Ovary (tissue), 9 donors: ENCODE data around the gene SEMA3E. TPM values are rescaled to one million over a fixed set of nuclear protein-coding genes. Genes with fewer than 3 reads are reported as not detected.

Source experiments
- DNase-seq, 5 donors: peaks; one replicate each; pipeline ENCODE4 v3.0.0-alpha.2; 2019 to 2020
- H3K27ac ChIP-seq, 2 donors: fragments of 200-600 bp; one replicate each; pipeline versions ENCODE4 v1.5.1 to v1.8.0; 2019 to 2022
- H3K27me3 ChIP-seq: fragments of 200-600 bp; one replicate; pipeline ENCODE4 v1.8.0; 2022
- H3K36me3 ChIP-seq: fragments of 200-600 bp; sonication (generic); one replicate; pipeline ENCODE4 v1.5.1; 2019
- H3K4me1 ChIP-seq: one replicate; pipeline ENCODE4 v1.8.1; 2013; ENCODE audit warnings: mild to moderate bottlenecking, moderate library complexity; ENCODE audit not compliant: insufficient read depth
- H3K4me3 ChIP-seq: fragments of 200-600 bp; sonication (generic); one replicate; pipeline ENCODE4 v1.5.1; 2017
- H3K9me3 ChIP-seq, 2 donors: fragments of 200-600 bp in 1 of 2; sonication (generic) in 1 of 2; one replicate each; pipeline versions ENCODE4 v1.5.1 to v1.8.1; 2013 to 2019; ENCODE audit warnings: mild to moderate bottlenecking in 1 of 2, moderate library complexity in 1 of 2
- CTCF ChIP-seq, 3 donors: fragments of 450-650 bp in 2 of 3; fragments of 200-600 bp in 1 of 3; IDR thresholded peaks; one replicate each; pipeline versions ENCODE4 v1.5.1 to v1.8.0; 2016 to 2022; ENCODE audit warnings: antibody characterized with exemption in 3 of 3, mild to moderate bottlenecking in 1 of 3
- EP300 ChIP-seq: sonication (generic); formaldehyde crosslinking; IDR thresholded peaks from one replicate; pipeline ENCODE4 v1.6.1; 2017; ENCODE audit warnings: antibody characterized with exemption
- POLR2A ChIP-seq: fragments of 450-650 bp; IDR thresholded peaks from one replicate; pipeline ENCODE4 v1.6.1; 2017; ENCODE audit warnings: antibody characterized with exemption, mild to moderate bottlenecking, moderate library complexity
- WGBS, 3 donors: extraction: QIAGEN DNeasy Blood & Tissue Kit in 1 of 3; methylation state at CpG; one replicate each; pipeline versions ENCODE4 v1.1.5 to v1.1.7; 2013 to 2017; 5-methylcytosine and 5-hydroxymethylcytosine counted together
- intact Hi-C, 4 donors: fragments of 100-400 bp; cut with DNase I; formaldehyde crosslinking; loops; one replicate each; pipeline versions ENCODE4 v1.11.0 to v1.15.1; 2022 to 2023
- polyA plus RNA-seq, 2 donors: library from polyadenylated mRNA; stranded (reverse); fragments of 200-250 nt in 1 of 2; fragments of 350-450 nt in 1 of 2; fragmentation: Illumina TruSeq in 1 of 2; extraction: RNeasy Lipid Tissue Mini Kit (QIAGEN cat#74804) in 1 of 2; gene quantifications; one replicate each; pipeline ENCODE4 v1.2.3, GENCODE V29; 2013 to 2014
- total RNA-seq, 7 donors: library from RNA; depleted of rRNA in 2 of 7; stranded (reverse); fragments of >200 nt in 2 of 7; fragmentation: NEBNext Ultra II Directional in 3 of 7; extraction: Animal tissue kit (Norgen Biotek cat#: 25700) in 3 of 7; gene quantifications; one replicate each; pipeline versions ENCODE4 v1.1.0 to v1.2.4, GENCODE V29; 2016 to 2023
- donor health status: DM: no; HTN: no; CAD: no; lungs with moderate emphysema.
- donor health status: DM: no; HTN: no; CAD: no.
- donor health status: Bipolar disorder and iron deficiency.
- donor health status: DM: yes; HTN: yes; CAD: no.
- donor health status: DM: no; HTN: no; CAD: no.
- donor health status: DM: yes; HTN: yes; CAD: no.

The SEMA3E gene
- total and polyA plus RNA-seq, 9 donors = 0.10 to 2.2 (median 0.42) TPM; not detected in 2

GRCh38 chr7:83469076-83469475 is 179.9 kb downstream of the SEMA3E start:
- intact Hi-C loops = no loop called here
- H3K4me1 ChIP-seq = no peaks in the 10 kb centered on the region
- no peak for DNase-seq
- H3K36me3 ChIP-seq = no peaks in the 10 kb centered on the region
- WGBS, 3 donors = 14 to 19% (median 17%) methylated on average over 2 of the region's 2 CpGs
- H3K27ac ChIP-seq = no peak overlapping the region
- no peak overlapping the region for H3K4me3 ChIP-seq
- H3K9me3 ChIP-seq = no peaks in the 10 kb centered on the region
- H3K27me3 ChIP-seq = no peaks in the 10 kb centered on the region
- TF ChIP-seq CTCF (IDR thresholded peaks at IDR 0.05) (no peak), EP300 (no peak), POLR2A (no peak)

GRCh38 chr7:83468251-83468739 is 180.6 kb downstream of the SEMA3E start:
- Histone ChIP-seq H3K27me3 (no peaks in the 10 kb centered on the region), H3K36me3 (no peaks in the 10 kb centered on the region), H3K4me1 (no peaks in the 10 kb centered on the region), H3K4me3 (no peak overlapping the region), H3K9me3 (no peaks in the 10 kb centered on the region), H3K27ac (no peak overlapping the region)
- DNase-seq = peak in 4 of 5 donors; percentile 21 to 45 (median 34)
- TF ChIP-seq EP300 (no peak), POLR2A (no peak)
- intact Hi-C loops = no loop called here
- 37 to 44% (median 44%) methylated on average over 2 of the region's 2 CpGs for WGBS, 3 donors

GRCh38 chr7:83467493-83467892 is 181.4 kb downstream of the SEMA3E start:
- Histone ChIP-seq H3K9me3 (no peaks in the 10 kb centered on the region), H3K4me1 (no peaks in the 10 kb centered on the region), H3K27ac (no peak overlapping the region), H3K27me3 (no peaks in the 10 kb centered on the region), H3K36me3 (no peaks in the 10 kb centered on the region), H3K4me3 (no peak overlapping the region)
- no peak for TF ChIP-seq POLR2A
- no peak for TF ChIP-seq EP300
- no peak for TF ChIP-seq CTCF (IDR thresholded peaks at IDR 0.05)
- intact Hi-C loops = no loop called here
- WGBS, 3 donors = 95 to 97% (median 96%) methylated on average over 4 of the region's 4 CpGs
- no peak for DNase-seq

DNA sequence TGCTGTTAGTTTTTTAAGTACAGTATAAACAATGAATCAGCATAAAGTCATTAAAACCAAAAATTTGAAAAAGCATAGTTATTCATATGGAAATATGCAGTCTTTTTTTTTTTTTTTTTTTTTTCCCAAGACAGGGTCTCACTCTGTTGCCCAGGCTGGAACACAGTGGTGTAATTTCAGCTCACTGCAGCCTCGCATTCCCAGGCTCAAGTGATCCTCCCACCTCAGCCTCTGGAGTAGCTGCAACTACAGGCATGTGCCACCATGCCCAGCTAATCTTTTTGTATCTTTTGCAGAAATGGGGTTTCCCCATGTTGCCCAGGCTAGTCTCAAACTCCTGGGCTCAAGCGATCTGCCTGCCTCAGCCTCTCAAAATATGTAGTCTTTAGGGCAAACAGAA is 182.0 kb downstream of the SEMA3E start:
- TF ChIP-seq CTCF (IDR thresholded peaks at IDR 0.05) (no peak), POLR2A (no peak), EP300 (no peak)
- Histone ChIP-seq H3K27ac (no peak overlapping the region), H3K4me1 (no peaks in the 10 kb centered on the region), H3K36me3 (no peaks in the 10 kb centered on the region), H3K4me3 (no peak overlapping the region), H3K27me3 (no peaks in the 10 kb centered on the region), H3K9me3 (no peaks in the 10 kb centered on the region)
- intact Hi-C loops = no loop called here
- 90% methylated on average over 2 of the region's 2 CpGs for WGBS, 3 donors
- no peak for DNase-seq

GRCh38 chr7:83466187-83466923 is 182.6 kb downstream of the SEMA3E start:
- Histone ChIP-seq H3K4me1 (no peaks in the 10 kb centered on the region), H3K36me3 (no peaks in the 10 kb centered on the region), H3K27me3 (no peaks in the 10 kb centered on the region), H3K4me3 (no peak overlapping the region), H3K27ac (no peak overlapping the region), H3K9me3 (no peaks in the 10 kb centered on the region)
- DNase-seq = no peak
- WGBS, 3 donors = 77 to 89% (median 79%) methylated on average over 4 of the region's 4 CpGs
- TF ChIP-seq POLR2A = no peak
- no peak for TF ChIP-seq CTCF (IDR thresholded peaks at IDR 0.05)
- no peak for TF ChIP-seq EP300
- intact Hi-C loops = no loop called here
